ENCODE measurements around the gene ZNF839. TPM values are rescaled to one million over a fixed set of nuclear protein-coding genes. Genes with fewer than 3 reads are reported as not detected.

Gene ZNF839
- total RNA-seq, 1 donor from 2014 or later: 9.8 TPM

GRCh38 chr14:102316743-102317563, 2.6 kb upstream of the ZNF839 start:
- Histone ChIP-seq H3K27me3 (ENCODE audit: control insufficient read depth, insufficient read depth, low read length) (no peaks in the 10 kb centered on the region), H3K4me3 (ENCODE audit: low read depth, low read length) (peak overlapping the region; percentile 57), H3K36me3 (ENCODE audit: control insufficient read depth, insufficient read depth, low read length) (no peaks in the 10 kb centered on the region)
- TF ChIP-seq CTCF (IDR thresholded peaks at IDR 0.05; ENCODE audit: insufficient read depth, low read length, poor library complexity, severe bottlenecking): peak; percentile 89
- DNase-seq (ENCODE audit: low read depth): peak; percentile 60

- Histone ChIP-seq H3K4me3 (ENCODE audit: low read depth, low read length) (peak overlapping the region; percentile 57), H3K36me3 (ENCODE audit: control insufficient read depth, insufficient read depth, low read length) (no peaks in the 10 kb centered on the region), H3K27me3 (ENCODE audit: control insufficient read depth, insufficient read depth, low read length) (no peaks in the 10 kb centered on the region)
- DNase-seq (ENCODE audit: low read depth): no peak
- no peak for TF ChIP-seq CTCF (IDR thresholded peaks at IDR 0.05; ENCODE audit: insufficient read depth, low read length, poor library complexity, severe bottlenecking)
These were observed 1.8 kb upstream of the ZNF839 start for GRCh38 chr14:102317564-102318248.

- no peak for TF ChIP-seq CTCF (IDR thresholded peaks at IDR 0.05; ENCODE audit: insufficient read depth, low read length, poor library complexity, severe bottlenecking)
- no peak for DNase-seq (ENCODE audit: low read depth)
- Histone ChIP-seq H3K4me3 (ENCODE audit: low read depth, low read length) (peak overlapping the region; percentile 86), H3K36me3 (ENCODE audit: control insufficient read depth, insufficient read depth, low read length) (no peaks in the 10 kb centered on the region), H3K27me3 (ENCODE audit: control insufficient read depth, insufficient read depth, low read length) (no peaks in the 10 kb centered on the region)
These were observed 717 bp upstream of the ZNF839 start for GRCh38 chr14:102318781-102319276.

- no peak for TF ChIP-seq CTCF (IDR thresholded peaks at IDR 0.05; ENCODE audit: insufficient read depth, low read length, poor library complexity, severe bottlenecking)
- no peak for DNase-seq (ENCODE audit: low read depth)
- peak overlapping the region; percentile 86 for H3K4me3 ChIP-seq (ENCODE audit: low read depth, low read length)
- H3K36me3 ChIP-seq (ENCODE audit: control insufficient read depth, insufficient read depth, low read length): no peaks in the 10 kb centered on the region
- no peaks in the 10 kb centered on the region for H3K27me3 ChIP-seq (ENCODE audit: control insufficient read depth, insufficient read depth, low read length)
These were observed 601 bp downstream of the ZNF839 start for GRCh38 chr14:102320033-102320660.

GRCh38 chr14:102320671-102321455, 1.3 kb downstream of the ZNF839 start:
- no peak for DNase-seq (ENCODE audit: low read depth)
- H3K4me3 ChIP-seq (ENCODE audit: low read depth, low read length): peak overlapping the region; percentile 86
- no peaks in the 10 kb centered on the region for H3K36me3 ChIP-seq (ENCODE audit: control insufficient read depth, insufficient read depth, low read length)
- no peaks in the 10 kb centered on the region for H3K27me3 ChIP-seq (ENCODE audit: control insufficient read depth, insufficient read depth, low read length)
- no peak for TF ChIP-seq CTCF (IDR thresholded peaks at IDR 0.05; ENCODE audit: insufficient read depth, low read length, poor library complexity, severe bottlenecking)
